Chondrocyte (in vitro differentiated cells): Measurements from ENCODE around the gene EPHA4. TPM values are rescaled to one million over a fixed set of nuclear protein-coding genes. Genes with fewer than 3 reads are reported as not detected.

ENCODE experiments used
- DNase-seq: peaks from one replicate; pipeline ENCODE4 v3.0.0; 2021; ENCODE audit warnings: mixed read lengths, low spot score
- H3K27ac Mint-ChIP-seq: one replicate; pipeline ENCODE4 v1.8.0; 2021; ENCODE audit warnings: mild to moderate bottlenecking, moderate library complexity, mixed read lengths; ENCODE audit not compliant: unreplicated experiment
- H3K27me3 Mint-ChIP-seq: 2 replicates; pipeline ENCODE4 v1.8.0; 2021; ENCODE audit warnings: low read depth, mixed read lengths
- H3K36me3 Mint-ChIP-seq: 2 replicates; pipeline ENCODE4 v1.8.0; 2021; ENCODE audit warnings: low read depth, mixed read lengths
- H3K4me1 Mint-ChIP-seq: 2 replicates; pipeline ENCODE4 v1.8.0; 2021; ENCODE audit warnings: low read depth, mild to moderate bottlenecking, mixed read lengths
- H3K4me3 Mint-ChIP-seq: one replicate; pipeline ENCODE4 v1.8.0; 2021; ENCODE audit warnings: mild to moderate bottlenecking, moderate library complexity, mixed read lengths; ENCODE audit not compliant: unreplicated experiment
- H3K9me3 Mint-ChIP-seq: 2 replicates; pipeline ENCODE4 v1.8.0; 2021; ENCODE audit warnings: low read depth, mixed read lengths
- total RNA-seq: library from RNA; stranded (reverse); gene quantifications from 3 replicates; pipeline ENCODE4 v1.2.1, GENCODE V29; 2021
- TF ChIP-seq, protein P1 (sequence below): fragments of 200-600 bp; sonication (generic); IDR thresholded peaks from 2 replicates; pipeline ENCODE4 v1.5.0; 2021; ENCODE audit warnings: antibody characterized with exemption, mild to moderate bottlenecking, moderate library complexity

Gene EPHA4
- total RNA-seq, 1 donor from 2014 or later, result 3.9 TPM

DNA sequence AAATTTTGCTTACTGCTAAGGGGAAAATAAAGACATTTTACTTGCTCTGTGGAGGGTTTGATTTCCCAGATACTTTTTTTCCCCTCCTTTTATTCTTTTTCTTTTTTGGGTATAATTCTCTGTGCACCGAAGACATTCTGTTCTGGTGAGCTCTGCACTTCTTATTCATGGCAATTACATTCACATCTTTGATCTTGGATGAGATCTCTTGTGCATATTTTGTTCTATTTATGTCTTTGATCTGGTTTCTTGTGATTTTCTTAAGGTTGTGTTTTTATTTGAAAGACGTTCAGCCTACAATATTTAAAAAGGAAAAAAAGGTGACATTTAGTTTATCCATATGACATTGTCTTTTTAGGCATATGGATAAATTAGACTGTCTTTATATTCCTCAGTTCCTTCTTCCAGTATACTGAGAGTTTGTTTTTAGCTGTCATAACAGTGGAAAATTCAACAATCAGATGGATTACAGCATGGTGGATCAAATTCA lies 33.7 kb upstream of the EPHA4 start:
- H3K27me3 Mint-ChIP-seq, result peaks cover 28% of the 10 kb centered on the region
- no peak overlapping the region for H3K27ac Mint-ChIP-seq
- TF ChIP-seq, protein P1, sequence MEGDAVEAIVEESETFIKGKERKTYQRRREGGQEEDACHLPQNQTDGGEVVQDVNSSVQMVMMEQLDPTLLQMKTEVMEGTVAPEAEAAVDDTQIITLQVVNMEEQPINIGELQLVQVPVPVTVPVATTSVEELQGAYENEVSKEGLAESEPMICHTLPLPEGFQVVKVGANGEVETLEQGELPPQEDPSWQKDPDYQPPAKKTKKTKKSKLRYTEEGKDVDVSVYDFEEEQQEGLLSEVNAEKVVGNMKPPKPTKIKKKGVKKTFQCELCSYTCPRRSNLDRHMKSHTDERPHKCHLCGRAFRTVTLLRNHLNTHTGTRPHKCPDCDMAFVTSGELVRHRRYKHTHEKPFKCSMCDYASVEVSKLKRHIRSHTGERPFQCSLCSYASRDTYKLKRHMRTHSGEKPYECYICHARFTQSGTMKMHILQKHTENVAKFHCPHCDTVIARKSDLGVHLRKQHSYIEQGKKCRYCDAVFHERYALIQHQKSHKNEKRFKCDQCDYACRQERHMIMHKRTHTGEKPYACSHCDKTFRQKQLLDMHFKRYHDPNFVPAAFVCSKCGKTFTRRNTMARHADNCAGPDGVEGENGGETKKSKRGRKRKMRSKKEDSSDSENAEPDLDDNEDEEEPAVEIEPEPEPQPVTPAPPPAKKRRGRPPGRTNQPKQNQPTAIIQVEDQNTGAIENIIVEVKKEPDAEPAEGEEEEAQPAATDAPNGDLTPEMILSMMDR, result no peak
- H3K36me3 Mint-ChIP-seq, result no peaks in the 10 kb centered on the region
- H3K4me3 Mint-ChIP-seq, result no peak overlapping the region
- no peak for DNase-seq
- H3K4me1 Mint-ChIP-seq, result peaks cover 3% of the 10 kb centered on the region
- no peaks in the 10 kb centered on the region for H3K9me3 Mint-ChIP-seq

DNA sequence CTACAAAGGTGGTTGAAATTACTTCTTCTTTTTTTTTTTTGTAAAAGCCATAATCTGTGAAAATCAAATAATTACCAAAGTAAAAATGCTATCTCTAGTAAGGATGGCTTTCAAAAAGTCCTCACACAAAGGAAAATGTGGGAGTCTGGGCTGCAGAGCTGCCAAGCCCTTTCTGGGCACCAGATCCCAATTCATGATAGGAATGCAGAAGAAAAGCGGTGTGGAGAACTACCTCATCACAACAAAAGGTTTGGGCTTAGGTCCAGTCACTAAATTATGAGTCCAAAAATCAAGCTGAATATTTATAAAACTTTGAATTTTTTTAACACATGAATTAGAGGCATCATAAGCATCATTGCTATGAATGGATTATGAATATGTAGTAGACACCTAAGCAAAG lies 30.8 kb upstream of the EPHA4 start:
- no peaks in the 10 kb centered on the region for H3K4me1 Mint-ChIP-seq
- H3K27me3 Mint-ChIP-seq, result peaks cover 25% of the 10 kb centered on the region
- DNase-seq, result no peak
- H3K4me3 Mint-ChIP-seq, result no peak overlapping the region
- TF ChIP-seq, protein P1, result no peak
- no peak overlapping the region for H3K27ac Mint-ChIP-seq
- H3K36me3 Mint-ChIP-seq, result no peaks in the 10 kb centered on the region
- no peaks in the 10 kb centered on the region for H3K9me3 Mint-ChIP-seq

DNA sequence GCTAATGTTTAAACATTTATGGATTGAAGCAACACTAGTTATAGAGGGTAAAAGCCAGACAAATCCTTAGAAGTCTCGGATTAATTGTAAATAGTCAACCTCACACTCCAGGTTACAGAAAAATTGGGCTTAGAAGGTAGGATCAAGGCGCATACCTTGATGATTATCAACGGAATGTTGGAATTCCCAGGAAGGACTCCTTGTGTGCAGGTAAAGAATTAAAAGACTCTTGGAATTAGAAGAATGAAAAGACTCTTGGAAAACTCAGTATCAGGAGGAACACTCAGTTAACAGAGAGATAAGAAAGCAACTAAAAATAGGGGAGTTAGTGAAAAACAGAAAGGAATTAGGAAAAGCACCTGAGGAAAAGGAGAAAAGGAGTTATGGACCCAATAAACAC lies 29.3 kb upstream of the EPHA4 start:
- Mint-ChIP-seq H3K27ac (no peak overlapping the region), H3K4me1 (peaks cover under 1% of the 10 kb centered on the region), H3K4me3 (no peak overlapping the region)

DNA sequence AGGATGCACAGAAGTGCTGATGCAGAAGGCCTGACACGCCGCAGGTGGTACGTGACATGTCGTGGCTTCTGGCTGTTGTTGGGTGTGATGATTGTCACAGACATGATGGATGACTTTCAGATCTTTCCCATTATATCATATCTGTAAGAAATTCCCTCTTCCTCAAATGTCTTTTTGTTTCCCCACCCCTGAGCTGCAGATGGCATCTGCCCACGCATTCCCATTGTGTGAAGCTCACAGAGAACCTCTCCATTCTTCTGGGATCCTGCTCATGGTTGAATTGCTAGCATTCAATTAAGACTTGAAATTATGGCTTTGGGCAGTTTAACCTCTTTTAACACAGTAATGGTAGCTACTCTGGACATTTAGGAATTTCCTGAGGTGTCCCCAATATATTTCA lies 28.3 kb upstream of the EPHA4 start:
- H3K27me3 Mint-ChIP-seq, result peaks cover 21% of the 10 kb centered on the region
- no peak overlapping the region for H3K27ac Mint-ChIP-seq

More for the DNA sequence above, 29.3 kb upstream of the EPHA4 start:
- TF ChIP-seq, protein P1, result no peak
- H3K9me3 Mint-ChIP-seq, result peaks cover under 1% of the 10 kb centered on the region
- no peaks in the 10 kb centered on the region for H3K36me3 Mint-ChIP-seq
- DNase-seq, result no peak
- peaks cover 25% of the 10 kb centered on the region for H3K27me3 Mint-ChIP-seq

DNA sequence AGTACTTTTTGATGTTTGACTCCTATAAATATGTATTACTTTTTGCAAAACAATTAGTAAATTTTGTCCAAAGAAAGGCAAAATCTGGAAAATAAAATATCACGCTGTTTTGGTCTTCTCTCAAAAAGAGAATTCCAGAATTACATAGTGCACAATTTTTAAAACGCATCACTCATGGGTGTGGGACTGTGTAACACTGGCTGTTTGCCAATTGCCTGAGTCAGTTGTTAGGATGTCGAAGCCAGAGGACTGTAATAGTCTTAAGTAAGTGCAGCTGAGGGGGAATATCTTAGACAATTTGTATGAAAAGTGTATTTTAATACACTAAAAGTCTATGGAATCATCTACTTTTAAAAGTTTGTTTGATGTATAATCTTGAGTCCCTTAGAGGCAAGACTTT lies 24.1 kb upstream of the EPHA4 start:
- H3K36me3 Mint-ChIP-seq, result no peaks in the 10 kb centered on the region
- DNase-seq, result no peak
- TF ChIP-seq, protein P1, result no peak
- no peak overlapping the region for H3K4me3 Mint-ChIP-seq
- H3K4me1 Mint-ChIP-seq, result peaks cover 3% of the 10 kb centered on the region
- H3K27me3 Mint-ChIP-seq, result peaks cover 7% of the 10 kb centered on the region
- H3K9me3 Mint-ChIP-seq, result peaks cover 4% of the 10 kb centered on the region
- H3K27ac Mint-ChIP-seq, result no peak overlapping the region

More for the DNA sequence above, 28.3 kb upstream of the EPHA4 start:
- H3K9me3 Mint-ChIP-seq, result peaks cover 4% of the 10 kb centered on the region
- H3K4me3 Mint-ChIP-seq, result no peak overlapping the region
- no peaks in the 10 kb centered on the region for H3K36me3 Mint-ChIP-seq
- H3K4me1 Mint-ChIP-seq, result peaks cover 3% of the 10 kb centered on the region
- DNase-seq, result no peak
- TF ChIP-seq, protein P1, result no peak
